Epithelial cell of proximal tubule (primary cell): Measurements from ENCODE around the gene ZNF616. TPM values are rescaled to one million over a fixed set of nuclear protein-coding genes. Genes with fewer than 3 reads are reported as not detected.

ENCODE experiments used
- DNase-seq: peaks from one replicate; pipeline ENCODE4 v3.0.0-alpha.2; 2011; ENCODE audit warnings: low read depth
- H3K4me3 ChIP-seq: 2 replicates; pipeline ENCODE4 v1.5.1; 2011; ENCODE audit warnings: low read depth, mild to moderate bottlenecking, low read length
- CTCF ChIP-seq: conservative IDR thresholded peaks from 2 replicates; pipeline ENCODE4 v1.5.1; 2012; ENCODE audit warnings: low read depth, mild to moderate bottlenecking, low read length
- total RNA-seq: library from RNA; depleted of rRNA; stranded (reverse); fragments of >200 nt; gene quantifications from 2 replicates; pipeline ENCODE4 v1.2.3, GENCODE V29; 2015

The ZNF616 gene
- total RNA-seq, 1 donor from 2014 or later = 3.6 TPM

GRCh38 chr19:52086481-52086880 lies 53.3 kb downstream of the ZNF616 start:
- DNase-seq = no peak

GRCh38 chr19:52070496-52070895 lies 69.2 kb downstream of the ZNF616 start:
- DNase-seq = no peak
- no peak for TF ChIP-seq CTCF
- H3K4me3 ChIP-seq = no peak overlapping the region

More at GRCh38 chr19:52086481-52086880, 53.3 kb downstream of the ZNF616 start:
- H3K4me3 ChIP-seq = no peak overlapping the region
- TF ChIP-seq CTCF = no peak

GRCh38 chr19:52069653-52070052 lies 70.1 kb downstream of the ZNF616 start:
- no peak overlapping the region for H3K4me3 ChIP-seq
- TF ChIP-seq CTCF = no peak
- DNase-seq = no peak

GRCh38 chr19:52066258-52066863 lies 73.4 kb downstream of the ZNF616 start:
- DNase-seq = no peak
- no peak for TF ChIP-seq CTCF
- H3K4me3 ChIP-seq = no peak overlapping the region

- DNase-seq = no peak
- H3K4me3 ChIP-seq = no peak overlapping the region
- no peak for TF ChIP-seq CTCF
Measured at GRCh38 chr19:52065399-52065798, 74.3 kb downstream of the ZNF616 start.

Other genes with a start within 250 kb of the ZNF616 start
- 5.4 and 15.6 TPM in 2 replicates for gene ZNF649, start 234.9 kb downstream of the ZNF616 start, total RNA-seq
- 5.5 and 8.3 TPM in 2 replicates for gene ZNF613, start 212.5 kb downstream of the ZNF616 start, total RNA-seq
- 2.7 and 4.3 TPM in 2 replicates for gene ZNF350, start 153.1 kb downstream of the ZNF616 start, total RNA-seq
- 2.7 and 7.0 TPM in 2 replicates for gene ZNF615, start 131.7 kb downstream of the ZNF616 start, total RNA-seq
- 2.5 and 5.3 TPM in 2 replicates for gene ZNF614, start 111.6 kb downstream of the ZNF616 start, total RNA-seq
- gene ZNF432, start 91.1 kb downstream of the ZNF616 start, total RNA-seq = 1.6 and 2.8 TPM in 2 replicates
- 3.3 and 5.0 TPM in 2 replicates for gene ZNF841, start 44.2 kb downstream of the ZNF616 start, total RNA-seq
- gene ZNF836, start 31.7 kb upstream of the ZNF616 start, total RNA-seq = 3.0 and 6.8 TPM in 2 replicates
- 329 and 367 TPM in 2 replicates for gene PPP2R1A, start 50.1 kb upstream of the ZNF616 start, total RNA-seq
- gene ZNF766, start 129.6 kb upstream of the ZNF616 start, total RNA-seq = 5.3 and 11.9 TPM in 2 replicates
- gene ZNF480, start 157.2 kb upstream of the ZNF616 start, total RNA-seq = 8.0 and 20.8 TPM in 2 replicates
- gene ZNF610, start 196.3 kb upstream of the ZNF616 start, total RNA-seq = 0.51 and 1.3 TPM in 2 replicates
- gene ZNF880, start 230.0 kb upstream of the ZNF616 start, total RNA-seq = 16.7 and 22.8 TPM in 2 replicates